ENCODE data around the gene ZFP91. TPM values are rescaled to one million over a fixed set of nuclear protein-coding genes. Genes with fewer than 3 reads are reported as not detected.

The ZFP91 gene
- total and polyA plus RNA-seq, 2 of the 13 experiments (the other 11 are each of a cell fraction or from before 2014, with no cell fraction given) = 13.5 to 38.6 TPM

GRCh38 chr11:58546841-58547240 lies 32.0 kb upstream of the ZFP91 start:
- H2AFZ ChIP-seq (ENCODE audit: low read length) = no peak overlapping the region
- WGBS (ENCODE audit: low lambda C conversion rate) = 75% methylated on average over 1 of the region's 1 CpG
- no peaks in the 10 kb centered on the region; a peak in 1 of 5 replicates for H3K36me3 ChIP-seq (replicated peaks in 1 of 2; ENCODE audit: control insufficient read depth in 1 of 2, insufficient read depth in 2 of 2, low read length in 2 of 2)
- no peak overlapping the region for H3K4me2 ChIP-seq (ENCODE audit: low read depth, low read length)
- TF ChIP-seq THAP9 (CRISPR knock-in tag; IDR thresholded peaks at IDR 0.05; ENCODE audit: borderline replicate concordance) = no peak
- TF ChIP-seq CERS6 (CRISPR knock-in tag; IDR thresholded peaks at IDR 0.05) = no peak
- TF ChIP-seq HOXD1 (CRISPR knock-in tag; IDR thresholded peaks at IDR 0.05) = no peak
- TF ChIP-seq CEBPB (IDR thresholded peaks at IDR 0.05; ENCODE audit: borderline replicate concordance, low read depth, low read length) = no peak
- TF ChIP-seq ZNF567 (CRISPR knock-in tag; IDR thresholded peaks at IDR 0.05; ENCODE audit: borderline replicate concordance) = no peak
- no peak for TF ChIP-seq ZNF816 (CRISPR knock-in tag; IDR thresholded peaks at IDR 0.05; ENCODE audit: borderline replicate concordance)
- no peak for TF ChIP-seq ZNF143 (CRISPR knock-in tag; IDR thresholded peaks at IDR 0.05)
- no peak for TF ChIP-seq IKZF5 (CRISPR knock-in tag; IDR thresholded peaks at IDR 0.05)
- no peak for TF ChIP-seq USF2 (IDR thresholded peaks at IDR 0.05; ENCODE audit: low read depth, low read length)
- no peak for TF ChIP-seq USF2 (CRISPR knock-in tag; IDR thresholded peaks at IDR 0.05; ENCODE audit: borderline replicate concordance)
- TF ChIP-seq UBTF (CRISPR knock-in tag; IDR thresholded peaks at IDR 0.05) = no peak
- H3K27me3 ChIP-seq (ENCODE audit: control insufficient read depth in 1 of 2, insufficient read depth in 2 of 2, low read length in 2 of 2) = no peaks in the 10 kb centered on the region
- H3K9me3 ChIP-seq (ENCODE audit: low read length) = no peaks in the 10 kb centered on the region
- no peak for FAIRE-seq
- intact Hi-C loops (cut with micrococcal nuclease; ENCODE audit: unreplicated experiment) (no loop called here), in situ Hi-C loops (cut with HindIII; ENCODE audit: extremely low pct_ligation_motif_present, low pct_unique_long_range_greater_than_20kb) (loop anchor here (25.0 kb wide), 1 partner anchor 240 kb away; no protein-coding TSS in a partner anchor)
- H3K79me2 ChIP-seq (ENCODE audit: insufficient read depth, low read length) = no peaks in the 10 kb centered on the region
- H4K20me1 ChIP-seq (ENCODE audit: insufficient read depth, low read length) = no peaks in the 10 kb centered on the region
- H3K9ac ChIP-seq (ENCODE audit: insufficient read depth, low read depth, low read length) = no peak overlapping the region
- no TSS peak for BruUV-seq (replicated peaks)
- no peaks in the 10 kb centered on the region for H3K4me1 ChIP-seq (ENCODE audit: insufficient read depth, low read length)
- ChIA-PET POLR2A (no interaction called here), CTCF (ENCODE audit: low intra/inter-chr PET ratio, low total read pairs) (no interaction called here)
- H3K4me3 ChIP-seq (replicated peaks in 1 of 3; ENCODE audit: insufficient read depth in 1 of 3, low read depth in 2 of 3, low read length in 3 of 3) = no peak overlapping the region
- no peak for ATAC-seq
- no peak overlapping the region for H3K27ac ChIP-seq (ENCODE audit: extremely low read length, insufficient read depth, low read length)
- DNase-seq (ENCODE audit: low spot score) = no peak
